T-helper 2 cell treated with Interferon-gamma antibody and Interleukin-4, amounts not matched to agents 100 ng/mL and 5 ng/mL, for 36 hours (primary cell): ENCODE results near the gene PCA3. TPM values are rescaled to one million over a fixed set of nuclear protein-coding genes. Genes with fewer than 3 reads are reported as not detected.

Experiments used
- intact Hi-C: fragments of 100-400 bp; cut with micrococcal nuclease; formaldehyde crosslinking; loops from one replicate; pipeline ENCODE4 v1.15.1; 2023
- total RNA-seq: library from RNA; stranded (reverse); gene quantifications from 2 replicates; pipeline ENCODE4 v1.2.3, GENCODE V29; 2022

PCA3 gene
- total RNA-seq, 1 donor from 2014 or later = not detected

- intact Hi-C loops = no loop called here
Observed at GRCh38 chr9:76756941-76757673, 7.1 kb upstream of the PCA3 start.

- intact Hi-C loops = no loop called here
Observed at GRCh38 chr9:76758476-76758875, 5.8 kb upstream of the PCA3 start.

- intact Hi-C loops = no loop called here
Observed at GRCh38 chr9:76759732-76760131, 4.5 kb upstream of the PCA3 start.

- intact Hi-C loops = no loop called here
Observed at GRCh38 chr9:76761448-76761847, 2.8 kb upstream of the PCA3 start.

GRCh38 chr9:76766126-76766525, 1.9 kb downstream of the PCA3 start:
- intact Hi-C loops = no loop called here

GRCh38 chr9:76772686-76773445, 8.6 kb downstream of the PCA3 start:
- intact Hi-C loops = no loop called here

- intact Hi-C loops = no loop called here
Observed at GRCh38 chr9:76784881-76785280, 20.6 kb downstream of the PCA3 start.

- intact Hi-C loops = no loop called here
Observed at GRCh38 chr9:76785501-76785900, 21.3 kb downstream of the PCA3 start.

GRCh38 chr9:76787677-76788076, 23.4 kb downstream of the PCA3 start:
- intact Hi-C loops = no loop called here

GRCh38 chr9:76789840-76790239, 25.6 kb downstream of the PCA3 start:
- intact Hi-C loops = no loop called here

- intact Hi-C loops = no loop called here
Observed at GRCh38 chr9:76793784-76794431, 29.7 kb downstream of the PCA3 start.

- intact Hi-C loops = no loop called here
Observed at GRCh38 chr9:76796296-76796695, 32.1 kb downstream of the PCA3 start.

- intact Hi-C loops = no loop called here
Observed at GRCh38 chr9:76798527-76798926, 34.3 kb downstream of the PCA3 start.

- intact Hi-C loops = no loop called here
Observed at GRCh38 chr9:76799473-76799872, 35.2 kb downstream of the PCA3 start.

- intact Hi-C loops = no loop called here
Observed at GRCh38 chr9:76800901-76801300, 36.7 kb downstream of the PCA3 start.

GRCh38 chr9:76803083-76803482, 38.8 kb downstream of the PCA3 start:
- intact Hi-C loops = no loop called here

GRCh38 chr9:76803762-76804161, 39.5 kb downstream of the PCA3 start:
- intact Hi-C loops = no loop called here

- intact Hi-C loops = no loop called here
Observed at GRCh38 chr9:76808636-76809035, 44.4 kb downstream of the PCA3 start.

- intact Hi-C loops = loop anchor here (1.0 kb wide), 2 partner anchors 202 to 340 kb away; no protein-coding TSS in a partner anchor
Observed at GRCh38 chr9:76810377-76810957, 46.2 kb downstream of the PCA3 start.

- intact Hi-C loops = no loop called here
Observed at GRCh38 chr9:76812591-76812990, 48.4 kb downstream of the PCA3 start.

GRCh38 chr9:76817489-76817888, 53.3 kb downstream of the PCA3 start:
- intact Hi-C loops = no loop called here

GRCh38 chr9:76818271-76818670, 54.0 kb downstream of the PCA3 start:
- intact Hi-C loops = no loop called here
